HUES6 (cell line): ENCODE results near the gene SLC6A9.

Experiments used
- H3K27ac ChIP-seq: 2 replicates; pipeline ENCODE4 v1.7.0; 2013; ENCODE audit warnings: low read depth, mild to moderate bottlenecking, low read length, inconsistent platforms
- H3K27me3 ChIP-seq: 2 replicates; pipeline ENCODE4 v1.6.1; 2013; ENCODE audit warnings: low read length; ENCODE audit not compliant: control insufficient read depth, insufficient read depth
- H3K36me3 ChIP-seq: 2 replicates; pipeline ENCODE4 v1.6.1; 2013; ENCODE audit warnings: low read length; ENCODE audit not compliant: control insufficient read depth, insufficient read depth
- H3K4me1 ChIP-seq: 2 replicates; pipeline ENCODE4 v1.6.1; 2013; ENCODE audit warnings: low read length; ENCODE audit not compliant: control insufficient read depth, insufficient read depth
- H3K4me3 ChIP-seq: 2 replicates; pipeline ENCODE4 v1.5.1; 2013; ENCODE audit warnings: low read depth, low read length
- H3K9ac ChIP-seq: one replicate; pipeline ENCODE4 v1.6.1; 2013; ENCODE audit warnings: mild to moderate bottlenecking, low read length
- H3K9me3 ChIP-seq: 2 replicates; pipeline ENCODE4 v1.6.1; 2013; ENCODE audit warnings: low read depth, low read length; ENCODE audit not compliant: control insufficient read depth, insufficient read depth

The SLC6A9 gene

DNA sequence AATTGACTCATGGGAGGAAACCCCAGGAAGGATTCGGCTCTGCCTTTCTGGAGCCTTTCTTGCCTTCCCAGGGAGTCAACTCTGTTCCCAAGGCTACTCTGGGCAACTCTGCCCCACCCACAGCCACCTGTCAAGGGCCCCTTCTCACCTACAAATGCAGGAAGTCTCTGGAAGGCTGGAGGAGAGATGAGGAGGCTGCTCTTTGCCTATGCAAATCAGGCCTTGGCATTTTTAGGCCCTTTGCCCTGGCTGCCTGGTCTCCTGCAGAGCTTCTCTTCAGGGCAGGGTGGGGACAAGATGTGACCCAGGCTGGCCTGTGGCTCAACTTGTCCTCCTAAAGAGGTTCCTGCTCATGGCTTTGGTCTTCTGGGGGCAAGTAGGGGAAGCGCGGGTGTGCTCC is 5.4 kb downstream of the SLC6A9 start:
- H3K4me3 ChIP-seq = no peak overlapping the region
- H3K27ac ChIP-seq = no peak overlapping the region
- peaks cover 18% of the 10 kb centered on the region; the same call in 1 of the 2 replicates for H3K36me3 ChIP-seq
- H3K9me3 ChIP-seq = no peaks in the 10 kb centered on the region
- H3K4me1 ChIP-seq = peaks cover 15% of the 10 kb centered on the region
- peaks cover 4% of the 10 kb centered on the region; the same call in 1 of the 2 replicates for H3K27me3 ChIP-seq
- H3K9ac ChIP-seq = no peak overlapping the region

DNA sequence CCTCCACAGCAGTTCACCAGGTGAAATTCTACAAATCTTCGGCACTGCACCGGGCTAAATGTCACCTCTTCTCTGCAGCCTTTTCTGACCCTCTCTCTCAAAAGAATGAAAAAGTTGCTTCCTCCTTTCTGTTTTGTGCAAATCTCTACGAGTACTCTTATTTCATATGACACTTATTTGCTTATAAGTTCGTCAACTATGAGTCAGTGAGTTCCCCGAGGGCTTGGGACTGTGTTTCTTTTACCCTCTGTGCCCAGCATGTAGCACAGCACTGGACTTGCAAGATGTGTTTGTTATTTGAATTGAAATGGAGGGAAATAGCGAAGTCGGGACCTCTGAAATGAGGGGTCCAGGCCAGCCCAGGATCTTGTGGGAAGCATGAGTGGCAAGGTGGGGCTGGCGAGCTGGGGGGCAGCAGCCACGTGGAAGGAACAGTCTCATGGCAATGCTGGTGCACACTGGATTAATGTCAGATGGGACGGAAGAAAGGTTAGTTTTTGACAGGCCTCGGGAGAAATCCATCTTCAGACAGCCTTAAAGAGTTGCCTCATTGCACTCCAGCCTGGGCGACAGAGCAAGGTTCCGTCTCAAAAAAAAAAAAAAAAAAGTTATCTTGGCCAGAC is 6.2 kb downstream of the SLC6A9 start:
- H3K4me3 ChIP-seq = no peak overlapping the region
- peaks cover 15% of the 10 kb centered on the region for H3K4me1 ChIP-seq
- H3K27me3 ChIP-seq = peaks cover 4% of the 10 kb centered on the region; the same call in 1 of the 2 replicates
- H3K27ac ChIP-seq = no peak overlapping the region
- H3K36me3 ChIP-seq = peaks cover 20% of the 10 kb centered on the region; the same call in 1 of the 2 replicates
- H3K9ac ChIP-seq = no peak overlapping the region
- H3K9me3 ChIP-seq = no peaks in the 10 kb centered on the region

DNA sequence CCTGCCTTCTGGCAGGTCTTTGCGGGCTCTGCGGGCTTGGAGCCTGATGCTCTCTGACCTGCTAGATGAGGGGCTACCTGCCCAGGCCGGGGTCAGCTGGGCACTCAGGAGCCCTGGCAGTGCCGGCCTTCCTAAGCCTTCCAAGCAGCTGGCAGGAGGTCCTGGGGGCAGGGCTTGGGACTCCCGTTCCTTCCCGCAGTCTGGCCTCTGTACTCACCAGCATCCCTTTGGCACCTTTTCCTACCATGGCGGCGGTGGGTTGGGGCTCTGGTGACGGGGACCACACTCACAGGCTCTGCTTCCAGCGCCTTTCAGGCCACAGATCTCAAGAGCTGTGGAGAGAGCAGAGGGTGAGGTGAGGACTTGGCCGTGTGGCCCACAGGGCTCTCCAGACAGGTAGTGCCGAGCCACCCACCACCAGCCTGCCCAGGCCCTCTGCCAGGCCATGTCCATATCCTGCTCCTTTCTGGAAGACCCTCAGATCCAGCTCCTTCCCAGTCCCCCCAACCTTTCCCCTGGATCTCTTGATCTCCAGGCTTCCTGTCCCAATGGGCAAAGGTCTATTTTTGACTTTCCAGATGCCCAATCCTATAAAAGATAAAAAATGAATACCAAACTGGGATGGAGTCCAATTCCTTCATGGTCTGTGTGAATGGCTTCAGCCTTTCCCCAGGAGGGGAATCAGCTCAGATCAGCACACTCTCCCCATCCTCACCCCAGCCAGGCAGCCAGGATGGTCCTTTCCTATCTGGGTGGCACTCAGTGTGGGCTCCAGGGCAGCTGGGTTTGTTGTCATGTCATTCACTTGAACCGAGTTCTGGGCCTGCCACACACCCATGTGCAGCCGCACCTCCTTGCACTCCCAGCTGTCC is 7.0 kb downstream of the SLC6A9 start:
- H3K27me3 ChIP-seq = peaks cover 4% of the 10 kb centered on the region; the same call in 1 of the 2 replicates
- H3K9ac ChIP-seq = no peak overlapping the region
- no peak overlapping the region for H3K4me3 ChIP-seq
- no peaks in the 10 kb centered on the region for H3K9me3 ChIP-seq
- peaks cover 12% of the 10 kb centered on the region for H3K4me1 ChIP-seq
- no peak overlapping the region for H3K27ac ChIP-seq
- peaks cover 21% of the 10 kb centered on the region; the same call in 1 of the 2 replicates for H3K36me3 ChIP-seq

DNA sequence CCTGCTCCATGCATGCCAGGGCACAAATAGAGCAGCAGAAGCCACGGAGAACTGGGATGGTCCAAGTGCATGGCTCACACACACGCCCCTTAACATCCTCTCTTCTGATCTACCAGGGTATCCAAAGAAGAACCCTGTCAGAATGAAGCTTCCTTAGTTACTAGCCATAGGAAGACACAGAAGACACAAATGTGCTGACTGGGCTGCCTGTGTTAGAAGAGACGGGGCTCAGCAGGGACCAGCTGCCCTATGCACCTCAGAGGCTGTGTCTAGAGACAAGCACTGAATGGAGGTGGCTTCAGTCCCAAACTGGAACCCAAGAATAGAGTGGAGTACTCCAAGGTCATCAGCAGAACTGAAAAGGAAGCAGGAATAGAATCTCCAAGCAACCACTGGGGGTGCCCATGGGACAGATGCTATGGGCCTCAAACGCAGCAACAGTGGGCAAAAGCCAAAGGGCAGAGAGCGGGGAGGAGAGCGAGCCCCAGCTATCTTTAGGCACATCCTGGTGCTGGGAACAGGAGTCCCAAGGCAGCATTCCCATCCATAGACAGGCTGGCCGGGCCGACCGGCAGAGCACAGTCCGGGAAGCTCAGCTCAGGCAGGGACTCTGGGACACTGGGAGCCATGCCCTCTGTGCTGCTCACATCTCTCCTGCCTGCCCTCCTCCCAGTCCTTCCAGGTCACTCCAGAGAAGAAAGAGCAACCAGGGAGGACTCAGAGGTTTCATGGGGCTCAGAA is 9.5 kb downstream of the SLC6A9 start:
- Histone ChIP-seq H3K9me3 (no peaks in the 10 kb centered on the region), H3K4me3 (no peak overlapping the region), H3K4me1 (peaks cover 6% of the 10 kb centered on the region), H3K9ac (no peak overlapping the region), H3K27me3 (no peaks in the 10 kb centered on the region), H3K27ac (no peak overlapping the region), H3K36me3 (peaks cover 23% of the 10 kb centered on the region; the same call in 1 of the 2 replicates)

DNA sequence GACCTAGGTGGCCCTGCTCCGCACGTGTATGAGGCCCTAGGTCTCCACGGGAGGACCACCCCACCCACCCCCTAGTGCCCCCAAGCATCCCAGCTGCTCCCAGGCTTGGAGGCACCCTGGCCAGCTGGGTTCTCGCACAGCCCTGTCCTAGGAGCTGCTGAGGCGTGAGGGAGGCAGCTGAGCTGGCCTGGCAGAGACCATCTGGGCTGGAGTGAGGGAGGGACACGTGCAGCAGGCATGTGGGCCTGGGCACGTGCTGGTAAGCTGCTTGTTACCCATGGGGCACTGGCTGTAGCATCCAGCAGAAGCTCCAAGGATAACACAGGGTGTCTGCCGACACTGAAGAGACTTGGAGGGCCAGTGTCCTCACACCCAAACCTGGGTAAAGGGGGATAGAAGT is 10.1 kb downstream of the SLC6A9 start:
- peaks cover 6% of the 10 kb centered on the region for H3K4me1 ChIP-seq
- H3K9ac ChIP-seq = no peak overlapping the region
- H3K27ac ChIP-seq = no peak overlapping the region
- H3K27me3 ChIP-seq = no peaks in the 10 kb centered on the region
- H3K36me3 ChIP-seq = peaks cover 23% of the 10 kb centered on the region; the same call in 1 of the 2 replicates
- H3K4me3 ChIP-seq = no peak overlapping the region
- no peaks in the 10 kb centered on the region for H3K9me3 ChIP-seq

DNA sequence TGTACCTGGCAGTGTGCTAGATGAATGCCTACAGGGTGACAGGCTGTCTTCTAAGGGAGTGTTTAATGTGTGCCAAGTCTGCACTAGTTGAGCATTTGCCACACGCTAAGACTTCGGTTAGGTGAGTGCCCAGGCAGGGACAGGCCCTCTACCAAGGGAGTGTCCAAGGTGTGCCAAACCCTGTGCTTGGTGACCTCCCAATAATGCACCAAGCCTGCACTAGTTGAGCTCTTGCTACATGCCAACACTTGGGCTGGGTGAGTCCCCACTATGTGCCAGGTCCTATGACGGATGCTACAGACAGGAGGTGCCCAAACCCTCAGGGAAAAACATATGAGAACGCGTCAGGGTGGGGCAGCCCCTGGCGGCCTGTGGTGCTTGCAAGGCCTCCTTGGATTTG is 10.8 kb downstream of the SLC6A9 start:
- no peak overlapping the region for H3K4me3 ChIP-seq
- H3K9me3 ChIP-seq = no peaks in the 10 kb centered on the region
- no peaks in the 10 kb centered on the region for H3K27me3 ChIP-seq
- no peak overlapping the region for H3K27ac ChIP-seq
- H3K9ac ChIP-seq = no peak overlapping the region
- H3K36me3 ChIP-seq = peaks cover 23% of the 10 kb centered on the region; the same call in 1 of the 2 replicates
- H3K4me1 ChIP-seq = no peaks in the 10 kb centered on the region; the same call in 1 of the 2 replicates

DNA sequence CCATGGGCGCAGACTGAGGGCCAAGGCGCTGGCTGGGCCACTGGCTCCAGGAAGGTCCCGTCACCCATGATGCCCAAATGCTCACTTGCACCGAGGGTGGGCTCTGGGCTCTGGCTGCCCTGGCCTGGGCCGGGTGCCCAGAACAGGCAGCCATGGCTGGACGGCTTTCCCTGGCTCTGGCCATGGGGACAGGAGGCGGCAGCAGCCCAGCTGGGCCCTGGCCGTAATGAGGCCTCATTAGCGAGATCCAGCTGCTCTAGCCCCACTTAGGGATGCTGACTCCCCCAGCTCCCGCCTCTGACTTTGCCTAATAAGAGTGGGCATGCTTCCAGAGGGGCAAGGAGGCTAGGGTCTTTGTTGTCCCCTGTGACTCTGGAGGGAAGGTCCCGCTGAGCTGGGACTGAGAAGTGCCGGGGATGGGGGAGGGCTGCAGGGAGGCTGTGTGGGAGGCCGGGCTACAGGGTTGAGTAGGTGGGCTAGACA is 11.8 kb downstream of the SLC6A9 start:
- Histone ChIP-seq H3K4me3 (no peak overlapping the region), H3K36me3 (peaks cover 23% of the 10 kb centered on the region; the same call in 1 of the 2 replicates), H3K4me1 (no peaks in the 10 kb centered on the region; the same call in 1 of the 2 replicates), H3K9ac (no peak overlapping the region), H3K9me3 (no peaks in the 10 kb centered on the region), H3K27ac (no peak overlapping the region), H3K27me3 (no peaks in the 10 kb centered on the region)

DNA sequence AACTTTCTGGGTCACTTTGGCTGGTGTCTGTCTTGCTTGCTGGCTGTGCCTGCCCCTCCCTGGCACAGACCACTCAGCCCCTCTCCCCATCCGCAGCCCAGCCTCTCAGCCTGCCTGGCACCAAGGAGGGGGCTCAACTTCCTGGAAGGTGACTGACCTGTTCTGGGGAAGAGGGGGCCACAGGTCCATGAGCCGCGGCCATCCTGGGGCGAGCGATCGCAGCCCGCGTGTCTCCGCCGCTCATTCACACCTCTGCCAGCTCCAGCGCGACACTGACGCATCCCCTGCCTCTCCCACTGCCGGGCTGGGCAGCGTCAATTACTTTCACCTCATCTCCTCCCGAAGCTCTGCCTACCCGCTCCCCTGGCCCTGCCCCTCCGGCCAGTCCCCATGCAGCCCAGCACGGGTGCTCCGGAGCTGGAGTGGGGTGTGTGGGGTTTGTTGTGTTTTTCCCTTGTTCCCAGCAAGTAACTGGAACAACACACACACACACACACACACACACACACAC is 14.3 kb downstream of the SLC6A9 start:
- Histone ChIP-seq H3K4me1 (no peaks in the 10 kb centered on the region; the same call in 1 of the 2 replicates), H3K27ac (no peak overlapping the region), H3K4me3 (no peak overlapping the region), H3K9me3 (no peaks in the 10 kb centered on the region), H3K36me3 (peaks cover 12% of the 10 kb centered on the region; the same call in 1 of the 2 replicates), H3K9ac (peak overlapping the region; percentile 20), H3K27me3 (no peaks in the 10 kb centered on the region)

DNA sequence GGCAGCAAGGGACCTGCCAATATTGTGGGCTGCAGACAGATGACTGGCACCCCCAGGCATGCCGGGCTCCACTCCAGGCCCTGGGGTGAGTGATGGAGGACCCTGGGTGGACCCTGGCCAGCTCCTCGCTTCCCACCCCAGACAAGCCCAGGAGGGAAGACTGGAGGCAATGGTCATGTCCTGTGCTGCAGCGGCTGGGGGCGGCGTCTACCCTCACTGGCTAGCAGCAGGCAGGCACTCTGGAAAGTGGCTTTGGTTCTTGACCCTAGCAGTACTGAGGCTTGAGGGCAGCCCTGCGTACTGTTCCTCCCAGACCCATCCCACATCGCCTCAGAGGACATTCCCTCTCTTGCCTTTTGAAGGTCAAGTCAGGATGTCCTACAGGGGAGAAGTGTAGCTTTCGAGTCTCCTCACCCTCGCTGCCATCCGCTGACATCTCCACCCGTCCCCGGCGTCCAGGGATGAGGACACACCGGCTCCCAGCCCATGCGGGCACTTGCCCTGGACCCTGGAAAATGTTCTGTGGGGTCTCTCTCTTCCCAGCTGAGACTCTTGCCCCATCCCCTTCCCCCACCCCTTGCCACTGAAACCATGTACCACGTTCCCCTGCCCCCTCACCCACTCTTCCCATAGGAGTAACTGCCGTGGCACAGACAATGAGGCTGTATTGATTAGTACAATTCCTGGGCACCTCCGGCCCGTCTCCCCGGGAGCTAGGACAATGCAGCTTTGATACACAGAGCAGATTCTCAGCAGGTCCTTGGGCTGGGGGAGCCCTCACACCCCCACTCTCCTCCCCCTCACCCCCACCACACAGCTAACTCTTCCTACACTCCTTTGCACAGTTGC is 15.0 kb downstream of the SLC6A9 start:
- Histone ChIP-seq H3K9me3 (no peaks in the 10 kb centered on the region), H3K27me3 (no peaks in the 10 kb centered on the region), H3K36me3 (peaks cover 8% of the 10 kb centered on the region; the same call in 1 of the 2 replicates)

DNA sequence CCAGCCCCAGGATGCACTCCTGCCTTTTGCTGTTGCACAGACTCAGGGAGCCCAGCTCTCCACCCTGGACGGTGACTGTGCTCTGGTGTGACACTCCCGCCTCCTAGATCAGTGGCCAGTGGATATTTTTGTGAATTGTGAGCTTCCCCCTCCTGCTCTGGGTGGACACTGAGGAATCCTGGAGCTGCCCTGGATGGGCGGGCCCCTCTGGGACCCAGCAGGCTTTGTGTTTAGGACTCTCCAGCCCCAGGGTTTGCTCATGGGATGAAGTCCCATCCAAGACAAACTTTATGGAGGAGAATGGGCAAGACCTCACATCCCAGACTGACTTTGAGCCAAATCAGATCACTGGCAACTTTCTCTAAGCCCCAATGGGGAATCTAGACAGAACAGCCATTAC is 16.1 kb downstream of the SLC6A9 start:
- Histone ChIP-seq H3K4me3 (no peak overlapping the region), H3K9ac (no peak overlapping the region), H3K4me1 (peaks cover 4% of the 10 kb centered on the region; the same call in 1 of the 2 replicates), H3K9me3 (no peaks in the 10 kb centered on the region), H3K36me3 (0 out of 2 replicates have a peak, but pooled peaks cover 3% of the 10 kb centered on the region), H3K27me3 (no peaks in the 10 kb centered on the region), H3K27ac (no peak overlapping the region)

More for the DNA sequence above, 15.0 kb downstream of the SLC6A9 start:
- no peak overlapping the region for H3K4me3 ChIP-seq
- H3K4me1 ChIP-seq = peaks cover 3% of the 10 kb centered on the region; the same call in 1 of the 2 replicates
- no peak overlapping the region for H3K9ac ChIP-seq
- H3K27ac ChIP-seq = no peak overlapping the region
